Activated CD8-positive, alpha-beta T cell treated with anti-CD3 and anti-CD28 coated beads for 36 hours (primary cell): ENCODE measurements around the gene OR9Q1. TPM values are rescaled to one million over a fixed set of nuclear protein-coding genes. Genes with fewer than 3 reads are reported as not detected.
"Not testable (repeated sequence)": the region's sequence is repeated elsewhere in the genome, so short reads cannot be mapped to it uniquely, and the experiment has no call there.

Experiments
- ATAC-seq: fragments of 200-7000 bp; cut with Tn5 transposase; one replicate; pipeline ENCODE4 v1.10.0; 2021; ENCODE audit warnings: mild to moderate bottlenecking, moderate library complexity
- CTCF ChIA-PET: fragments of 350-600 bp; sonication (Branson Sonifier 250); formaldehyde crosslinking; loops from one replicate; lab custom pipeline; 2021; ENCODE audit warnings: antibody characterized with exemption; lab: Charles Lee
- POLR2A ChIA-PET: fragments of 350-600 bp; sonication (Branson Sonifier 250); formaldehyde crosslinking; loops from one replicate; lab custom pipeline; 2021; ENCODE audit warnings: antibody characterized with exemption; lab: Charles Lee
- DNase-seq: peaks from one replicate; pipeline ENCODE4 v3.0.0-alpha.2; 2020
- H3K27ac Mint-ChIP-seq: one replicate; pipeline ENCODE4 v1.8.0; 2021; ENCODE audit warnings: mild to moderate bottlenecking, mixed read lengths
- H3K27me3 Mint-ChIP-seq: one replicate; pipeline ENCODE4 v1.8.0; 2021; ENCODE audit warnings: mixed read lengths
- H3K36me3 Mint-ChIP-seq: one replicate; pipeline ENCODE4 v1.8.0; 2021; ENCODE audit warnings: low read depth, mixed read lengths
- H3K4me1 Mint-ChIP-seq: one replicate; pipeline ENCODE4 v1.8.0; 2021; ENCODE audit warnings: low read depth, mixed read lengths
- H3K4me3 Mint-ChIP-seq: one replicate; pipeline ENCODE4 v1.8.0; 2021; ENCODE audit warnings: mild to moderate bottlenecking, moderate library complexity, mixed read lengths
- H3K9me3 Mint-ChIP-seq: one replicate; pipeline ENCODE4 v1.8.0; 2021; ENCODE audit warnings: mixed read lengths
- CTCF ChIP-seq: fragments of 200-600 bp; IDR thresholded peaks from one replicate; pipeline ENCODE4 v1.8.0; 2022; ENCODE audit warnings: antibody characterized with exemption, mild to moderate bottlenecking
- intact Hi-C: fragments of 100-400 bp; cut with micrococcal nuclease; formaldehyde crosslinking; loops from one replicate; pipeline ENCODE4 v1.10.0; 2022
- total RNA-seq, 2 experiments: library from RNA; stranded (reverse); gene quantifications; one replicate each; pipeline ENCODE4 v1.2.3, GENCODE V29; 2021

OR9Q1 gene
- total RNA-seq, 2 experiments from 2014 or later: not detected

- Mint-ChIP-seq H3K27me3 (peaks cover 5% of the 10 kb centered on the region), H3K9me3 (no peaks in the 10 kb centered on the region), H3K4me3 (no peak overlapping the region), H3K36me3 (no peaks in the 10 kb centered on the region), H3K27ac (no peak overlapping the region), H3K4me1 (no peaks in the 10 kb centered on the region)
- ChIA-PET POLR2A (no interaction called here), CTCF (no interaction called here)
- DNase-seq (no peak), ATAC-seq (no peak)
- intact Hi-C loops: no loop called here
- no peak for TF ChIP-seq CTCF
Measured at GRCh38 chr11:57983191-57983590, 40.5 kb upstream of the OR9Q1 start.

GRCh38 chr11:57999523-57999922 is 24.2 kb upstream of the OR9Q1 start:
- DNase-seq, H3K4me3 Mint-ChIP-seq, intact Hi-C loops, POLR2A ChIA-PET, H3K27ac Mint-ChIP-seq, CTCF ChIA-PET, ATAC-seq, H3K4me1 Mint-ChIP-seq, H3K36me3 Mint-ChIP-seq, H3K9me3 Mint-ChIP-seq: not testable (repeated sequence)
- H3K27me3 Mint-ChIP-seq: peaks cover 13% of the 10 kb centered on the region

- H3K36me3 Mint-ChIP-seq, H3K4me1 Mint-ChIP-seq, H3K4me3 Mint-ChIP-seq, CTCF ChIA-PET, ATAC-seq, H3K27ac Mint-ChIP-seq, POLR2A ChIA-PET, H3K9me3 Mint-ChIP-seq, DNase-seq, intact Hi-C loops: not testable (repeated sequence)
- peaks cover 15% of the 10 kb centered on the region for H3K27me3 Mint-ChIP-seq
Measured at GRCh38 chr11:58000021-58000420, 23.7 kb upstream of the OR9Q1 start.

- Mint-ChIP-seq H3K27ac (no peak overlapping the region), H3K27me3 (peaks cover 19% of the 10 kb centered on the region), H3K36me3 (no peaks in the 10 kb centered on the region), H3K4me3 (no peak overlapping the region), H3K4me1 (peaks cover 4% of the 10 kb centered on the region), H3K9me3 (no peaks in the 10 kb centered on the region)
- DNase-seq: no peak
- intact Hi-C loops: no loop called here
- no peak for ATAC-seq
- ChIA-PET CTCF (no interaction called here), POLR2A (no interaction called here)
- no peak for TF ChIP-seq CTCF
Measured at GRCh38 chr11:58000699-58001098, 23.0 kb upstream of the OR9Q1 start.

GRCh38 chr11:58003036-58003435 is 20.6 kb upstream of the OR9Q1 start:
- H3K9me3 Mint-ChIP-seq: no peaks in the 10 kb centered on the region
- H3K36me3 Mint-ChIP-seq: no peaks in the 10 kb centered on the region
- H3K4me1 Mint-ChIP-seq: peaks cover 4% of the 10 kb centered on the region
- TF ChIP-seq CTCF: no peak
- CTCF ChIA-PET: no interaction called here
- intact Hi-C loops: no loop called here
- ATAC-seq (no peak), DNase-seq (no peak)
- H3K27me3 Mint-ChIP-seq: peaks cover 19% of the 10 kb centered on the region
- POLR2A ChIA-PET: no interaction called here
- no peak overlapping the region for H3K4me3 Mint-ChIP-seq
- H3K27ac Mint-ChIP-seq: no peak overlapping the region

GRCh38 chr11:58003591-58003990 is 20.1 kb upstream of the OR9Q1 start:
- intact Hi-C loops: no loop called here
- no peaks in the 10 kb centered on the region for H3K9me3 Mint-ChIP-seq
- DNase-seq: no peak
- TF ChIP-seq CTCF: no peak
- peaks cover 4% of the 10 kb centered on the region for H3K4me1 Mint-ChIP-seq
- CTCF ChIA-PET: no interaction called here
- H3K36me3 Mint-ChIP-seq: no peaks in the 10 kb centered on the region
- POLR2A ChIA-PET: no interaction called here
- H3K4me3 Mint-ChIP-seq: no peak overlapping the region
- no peak overlapping the region for H3K27ac Mint-ChIP-seq
- H3K27me3 Mint-ChIP-seq: peaks cover 19% of the 10 kb centered on the region
- ATAC-seq: no peak
